DOHH2 (cell line): Measurements from ENCODE around the gene BORCS8.

Experiments used
- H3F3A ChIP-seq: fragments of 200-600 bp; sonication (generic), shearing (Covaris generic); 2 replicates; pipeline ENCODE4 v1.6.0; 2016; ENCODE audit warnings: antibody characterized with exemption, mild to moderate bottlenecking; ENCODE audit not compliant: control insufficient read depth, insufficient read depth
- H3K27ac ChIP-seq: fragments of 200-600 bp; sonication (generic); 2 replicates; pipeline ENCODE4 v1.5.1; 2014; ENCODE audit warnings: low read depth, mild to moderate bottlenecking, low read length, moderate library complexity
- H3K27me3 ChIP-seq: fragments of 200-600 bp; sonication (generic); 2 replicates; pipeline ENCODE4 v1.6.1; 2014; ENCODE audit warnings: mild to moderate bottlenecking, low read length, mixed read lengths; ENCODE audit not compliant: control insufficient read depth
- H3K36me3 ChIP-seq: fragments of 200-600 bp; sonication (generic); 2 replicates; pipeline ENCODE4 v1.6.1; 2014; ENCODE audit warnings: mild to moderate bottlenecking, low read length, moderate library complexity, mixed read lengths; ENCODE audit not compliant: control insufficient read depth
- H3K4me1 ChIP-seq: fragments of 200-600 bp; sonication (generic); 2 replicates; pipeline ENCODE4 v1.6.1; 2014; ENCODE audit warnings: mild to moderate bottlenecking, low read length, mixed read lengths; ENCODE audit not compliant: control insufficient read depth
- H3K4me2 ChIP-seq: fragments of 200-600 bp; sonication (generic); 2 replicates; pipeline ENCODE4 v1.6.0; 2014; ENCODE audit warnings: mild to moderate bottlenecking, low read length, moderate library complexity
- H3K4me3 ChIP-seq: fragments of 200-600 bp; sonication (generic); 2 replicates; pipeline ENCODE4 v1.5.1; 2014; ENCODE audit warnings: mild to moderate bottlenecking, low read length, mixed read lengths
- H3K79me2 ChIP-seq: fragments of 200-600 bp; sonication (generic); 2 replicates; pipeline ENCODE4 v1.6.1; 2014; ENCODE audit warnings: mild to moderate bottlenecking, low read length, mixed read lengths; ENCODE audit not compliant: control insufficient read depth
- H3K9me2 ChIP-seq: fragments of 200-600 bp; sonication (generic); replicated peaks from 2 replicates; pipeline ENCODE4 v1.6.1; 2014; ENCODE audit warnings: mild to moderate bottlenecking, low read length, mixed read lengths; ENCODE audit not compliant: control insufficient read depth
- H3K9me3 ChIP-seq: fragments of 200-600 bp; sonication (generic); 2 replicates; pipeline ENCODE4 v1.6.1; 2014; ENCODE audit warnings: antibody characterized with exemption, low read length, mixed read lengths; ENCODE audit not compliant: control insufficient read depth, insufficient read depth
- H4K20me1 ChIP-seq: fragments of 200-600 bp; sonication (generic); 2 replicates; pipeline ENCODE4 v1.6.0; 2014; ENCODE audit warnings: low read depth, mild to moderate bottlenecking, antibody characterized with exemption, low read length, moderate library complexity; ENCODE audit not compliant: control insufficient read depth, insufficient read depth
- CTCF ChIP-seq: fragments of 200-600 bp; sonication (generic); IDR thresholded peaks from one replicate; pipeline ENCODE4 v1.5.1; 2014; ENCODE audit warnings: antibody characterized with exemption, mild to moderate bottlenecking, low read depth, low read length; ENCODE audit not compliant: poor library complexity, severe bottlenecking
- EZH2phosphoT487 ChIP-seq: fragments of 200-600 bp; sonication (generic); IDR thresholded peaks from 2 replicates; pipeline ENCODE4 v1.6.1; 2017; ENCODE audit warnings: borderline replicate concordance, mild to moderate bottlenecking, antibody characterized with exemption, low read length, moderate library complexity, mixed read lengths

Gene BORCS8

GRCh38 chr19:19232261-19232721 is 40.3 kb upstream of the BORCS8 start:
- Histone ChIP-seq H3K9me2 (no peaks in the 10 kb centered on the region), H3K4me3 (no peak overlapping the region), H3F3A (no peaks in the 10 kb centered on the region), H3K4me1 (no peaks in the 10 kb centered on the region), H3K4me2 (no peak overlapping the region), H3K36me3 (no peaks in the 10 kb centered on the region), H3K9me3 (peaks cover 14% of the 10 kb centered on the region), H3K79me2 (no peaks in the 10 kb centered on the region), H3K27ac (no peak overlapping the region), H4K20me1 (no peaks in the 10 kb centered on the region), H3K27me3 (no peaks in the 10 kb centered on the region)
- TF ChIP-seq CTCF (no peak), EZH2phosphoT487 (no peak)

GRCh38 chr19:19230999-19231398 is 39.0 kb upstream of the BORCS8 start:
- no peaks in the 10 kb centered on the region for H3K27me3 ChIP-seq
- no peaks in the 10 kb centered on the region for H3K79me2 ChIP-seq
- H3K4me1 ChIP-seq, result no peaks in the 10 kb centered on the region
- no peaks in the 10 kb centered on the region for H3F3A ChIP-seq
- no peak overlapping the region for H3K4me3 ChIP-seq
- no peaks in the 10 kb centered on the region for H3K9me2 ChIP-seq
- TF ChIP-seq EZH2phosphoT487 (no peak), CTCF (no peak)
- no peaks in the 10 kb centered on the region for H3K36me3 ChIP-seq
- no peak overlapping the region for H3K4me2 ChIP-seq
- no peak overlapping the region for H3K27ac ChIP-seq
- no peaks in the 10 kb centered on the region for H4K20me1 ChIP-seq
- peaks cover 14% of the 10 kb centered on the region for H3K9me3 ChIP-seq

GRCh38 chr19:19229701-19230100 is 37.7 kb upstream of the BORCS8 start:
- peaks cover 6% of the 10 kb centered on the region for H3K27me3 ChIP-seq
- H3K9me2 ChIP-seq, result no peaks in the 10 kb centered on the region
- H3K9me3 ChIP-seq, result peaks cover 11% of the 10 kb centered on the region
- TF ChIP-seq EZH2phosphoT487, result no peak
- no peak for TF ChIP-seq CTCF
- H3K4me1 ChIP-seq, result peaks cover 10% of the 10 kb centered on the region
- H3F3A ChIP-seq, result no peaks in the 10 kb centered on the region
- H3K27ac ChIP-seq, result no peak overlapping the region
- no peaks in the 10 kb centered on the region for H4K20me1 ChIP-seq
- H3K4me3 ChIP-seq, result no peak overlapping the region
- no peak overlapping the region for H3K4me2 ChIP-seq
- no peaks in the 10 kb centered on the region for H3K79me2 ChIP-seq
- no peaks in the 10 kb centered on the region for H3K36me3 ChIP-seq

- Histone ChIP-seq H3K36me3 (no peaks in the 10 kb centered on the region), H3K4me3 (no peak overlapping the region), H3K27ac (no peak overlapping the region), H3K27me3 (peaks cover 15% of the 10 kb centered on the region), H3K9me2 (no peaks in the 10 kb centered on the region), H3K9me3 (no peaks in the 10 kb centered on the region), H3K79me2 (no peaks in the 10 kb centered on the region), H3F3A (no peaks in the 10 kb centered on the region), H3K4me2 (no peak overlapping the region), H3K4me1 (peaks cover 11% of the 10 kb centered on the region), H4K20me1 (no peaks in the 10 kb centered on the region)
- TF ChIP-seq EZH2phosphoT487, result no peak
- TF ChIP-seq CTCF, result no peak
Measured at GRCh38 chr19:19227217-19227616, 35.3 kb upstream of the BORCS8 start.
